ENCODE measurements around the gene E2F8. TPM values are rescaled to one million over a fixed set of nuclear protein-coding genes. Genes with fewer than 3 reads are reported as not detected.

Gene E2F8
- polyA plus RNA-seq, 2 of the 4 experiments (the other 2 are of a cell fraction): 5.7 to 7.4 TPM

DNA sequence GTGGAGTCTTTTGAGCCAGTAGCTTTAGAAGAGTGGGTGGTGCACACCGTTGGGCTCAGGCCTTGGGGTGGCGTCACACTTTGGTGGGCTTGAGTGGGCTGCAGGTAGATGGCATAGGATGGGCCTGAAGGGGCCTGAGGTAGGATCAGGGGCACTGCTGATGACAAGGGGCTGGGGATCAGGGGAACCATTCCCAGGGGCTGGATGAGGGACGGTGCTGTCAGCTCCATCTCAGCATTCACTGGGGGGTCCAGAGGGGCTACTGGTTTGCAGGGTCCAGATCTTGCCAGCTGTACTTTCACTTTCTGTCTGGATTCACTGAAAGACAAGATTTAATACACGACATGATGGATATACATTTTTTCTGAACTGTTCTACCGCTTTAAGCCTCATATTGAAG, 11.1 kb downstream of the E2F8 start:
- Histone ChIP-seq H3K4me3 (no peak overlapping the region), H3K4me1 (peaks cover 10% of the 10 kb centered on the region; the same call in 1 of the 3 replicates), H3K27ac (no peak overlapping the region), H3K4me2 (no peak overlapping the region), H3K9me3 (no peaks in the 10 kb centered on the region)
- no peak for ATAC-seq
- no peak for DNase-seq (ENCODE audit: low read depth in 1 of 2, low spot score in 1 of 2)
- ChIA-PET CTCF (interaction anchor here (1.4 kb wide), 1 partner anchor 152 kb away, joined by 3 read pairs; no protein-coding TSS in a partner anchor), POLR2A (no interaction called here)
- TF ChIP-seq CHD2 (IDR thresholded peaks at IDR 0.05; ENCODE audit: low read length, partially characterized antibody) (no peak), FOSL2 (IDR thresholded peaks at IDR 0.05) (no peak), FOSL2 (CRISPR knock-in tag; IDR thresholded peaks at IDR 0.05) (no peak), MAFK (IDR thresholded peaks at IDR 0.05; ENCODE audit: partially characterized antibody) (no peak), GATA3 (IDR thresholded peaks at IDR 0.05; ENCODE audit: borderline replicate concordance) (no peak), POLR2A (IDR thresholded peaks at IDR 0.05; ENCODE audit: low read length) (no peak), POLR2AphosphoS2 (conservative IDR thresholded peaks at IDR 0.05; ENCODE audit: low read length) (no peak), CBX2 (IDR thresholded peaks at IDR 0.05; ENCODE audit: borderline replicate concordance, low read depth) (no peak), ZNF302 (CRISPR knock-in tag; IDR thresholded peaks at IDR 0.05) (no peak)
- no peak for FAIRE-seq
- WGBS (ENCODE audit: missing lambda C conversion rate): 89% methylated on average over 4 of the region's 5 CpGs

DNA sequence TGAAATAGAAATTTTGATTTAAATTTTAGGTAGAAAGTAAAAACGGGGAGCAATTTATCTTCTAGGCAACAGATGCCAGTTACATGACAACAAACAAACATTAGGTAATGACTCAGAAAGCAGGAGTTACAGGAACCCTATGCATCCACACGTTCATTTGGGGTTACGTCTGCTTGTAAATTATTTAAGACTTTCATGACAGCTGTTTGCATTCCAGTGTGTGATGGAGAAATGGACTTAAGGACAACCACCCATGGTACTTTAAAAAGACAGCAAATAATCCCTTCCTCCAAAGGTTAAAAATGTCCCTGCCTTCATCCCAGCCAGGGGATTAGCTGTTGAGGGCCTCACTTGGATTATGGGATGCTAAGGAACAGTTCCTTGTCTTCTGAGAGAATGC, 11.8 kb downstream of the E2F8 start:
- DNase-seq (ENCODE audit: low read depth in 1 of 2, low spot score in 1 of 2): no peak
- no peak overlapping the region for H3K27ac ChIP-seq
- WGBS (ENCODE audit: missing lambda C conversion rate): 66% methylated on average over 3 of the region's 3 CpGs
- H3K4me2 ChIP-seq: no peak overlapping the region
- H3K4me3 ChIP-seq: no peak overlapping the region
- POLR2A ChIA-PET: no interaction called here
- TF ChIP-seq PBX3 (IDR thresholded peaks at IDR 0.05) (no peak), E2F6 (IDR thresholded peaks at IDR 0.05; ENCODE audit: borderline replicate concordance, low read depth) (no peak), ZC3H11A (IDR thresholded peaks at IDR 0.05) (no peak), FOSL2 (IDR thresholded peaks at IDR 0.05) (no peak), FOSL2 (CRISPR knock-in tag; IDR thresholded peaks at IDR 0.05) (no peak), PHF8 (IDR thresholded peaks at IDR 0.05; ENCODE audit: borderline replicate concordance, low read depth) (no peak)
- TF ChIP-seq, protein P1, sequence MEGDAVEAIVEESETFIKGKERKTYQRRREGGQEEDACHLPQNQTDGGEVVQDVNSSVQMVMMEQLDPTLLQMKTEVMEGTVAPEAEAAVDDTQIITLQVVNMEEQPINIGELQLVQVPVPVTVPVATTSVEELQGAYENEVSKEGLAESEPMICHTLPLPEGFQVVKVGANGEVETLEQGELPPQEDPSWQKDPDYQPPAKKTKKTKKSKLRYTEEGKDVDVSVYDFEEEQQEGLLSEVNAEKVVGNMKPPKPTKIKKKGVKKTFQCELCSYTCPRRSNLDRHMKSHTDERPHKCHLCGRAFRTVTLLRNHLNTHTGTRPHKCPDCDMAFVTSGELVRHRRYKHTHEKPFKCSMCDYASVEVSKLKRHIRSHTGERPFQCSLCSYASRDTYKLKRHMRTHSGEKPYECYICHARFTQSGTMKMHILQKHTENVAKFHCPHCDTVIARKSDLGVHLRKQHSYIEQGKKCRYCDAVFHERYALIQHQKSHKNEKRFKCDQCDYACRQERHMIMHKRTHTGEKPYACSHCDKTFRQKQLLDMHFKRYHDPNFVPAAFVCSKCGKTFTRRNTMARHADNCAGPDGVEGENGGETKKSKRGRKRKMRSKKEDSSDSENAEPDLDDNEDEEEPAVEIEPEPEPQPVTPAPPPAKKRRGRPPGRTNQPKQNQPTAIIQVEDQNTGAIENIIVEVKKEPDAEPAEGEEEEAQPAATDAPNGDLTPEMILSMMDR (IDR thresholded peaks at IDR 0.05): no peak
- ATAC-seq: no peak
- CTCF ChIA-PET: no interaction called here
- FAIRE-seq: no peak
- peaks cover 10% of the 10 kb centered on the region; the same call in 1 of the 3 replicates for H3K4me1 ChIP-seq
- H3K9me3 ChIP-seq: no peaks in the 10 kb centered on the region

- no peak overlapping the region for H3K4me2 ChIP-seq
- ChIA-PET POLR2A (no interaction called here), CTCF (interaction anchor here (1.0 to 1.2 kb wide), 2 partner anchors 13 to 156 kb away, joined by 3 to 5 read pairs; no protein-coding TSS in a partner anchor)
- H3K27ac ChIP-seq: no peak overlapping the region
- no peaks in the 10 kb centered on the region for H3K4me1 ChIP-seq
- 86% methylated on average over 6 of the region's 6 CpGs for WGBS (ENCODE audit: missing lambda C conversion rate)
- ATAC-seq (no peak), DNase-seq (ENCODE audit: low read depth in 1 of 2, low spot score in 1 of 2) (no peak), FAIRE-seq (no peak)
- H3K9me3 ChIP-seq: no peaks in the 10 kb centered on the region
- no peak overlapping the region for H3K4me3 ChIP-seq
- no peak for TF ChIP-seq HOXB5 (CRISPR knock-in tag; IDR thresholded peaks at IDR 0.05)
- no peak for TF ChIP-seq SMC3 (IDR thresholded peaks at IDR 0.05)
- no peak for TF ChIP-seq KDM5A (IDR thresholded peaks at IDR 0.05)
- TF ChIP-seq EHMT2 (IDR thresholded peaks at IDR 0.05; ENCODE audit: low read depth): no peak
- TF ChIP-seq RAD21 (conservative IDR thresholded peaks at IDR 0.05 in 1 of 2, IDR thresholded peaks at IDR 0.05 in 1 of 2): no peak
- TF ChIP-seq HEYL (CRISPR knock-in tag; IDR thresholded peaks at IDR 0.05): no peak
- TF ChIP-seq MYC (IDR thresholded peaks at IDR 0.05; ENCODE audit: borderline replicate concordance, low read length): no peak
- TF ChIP-seq REST (IDR thresholded peaks at IDR 0.05): no peak
- TF ChIP-seq BHLHE40 (IDR thresholded peaks at IDR 0.05; ENCODE audit: low read depth, low read length): no peak
- TF ChIP-seq ZSCAN20 (CRISPR knock-in tag; IDR thresholded peaks at IDR 0.05): no peak
- TF ChIP-seq FOSB (CRISPR knock-in tag; IDR thresholded peaks at IDR 0.05): no peak
- no peak for TF ChIP-seq EP300 (IDR thresholded peaks at IDR 0.05)
- no peak for TF ChIP-seq FOXS1 (CRISPR knock-in tag; IDR thresholded peaks at IDR 0.05)
Measured at GRCh38 chr11:19226378-19227195, 14.2 kb downstream of the E2F8 start.
